ENCODE data around the gene IGFLR1. TPM values are rescaled to one million over a fixed set of nuclear protein-coding genes. Genes with fewer than 3 reads are reported as not detected.

IGFLR1 gene
- total RNA-seq, 1 donor = 0.72 TPM

- H3K9me3 ChIP-seq (ENCODE audit: low read depth, low read length) = no peaks in the 10 kb centered on the region
- peaks cover 21% of the 10 kb centered on the region for H3K79me2 ChIP-seq (ENCODE audit: insufficient read depth, low read length)
- DNase-seq (ENCODE audit: insufficient read length, low spot score, missing footprints) = no peak
- no peak overlapping the region for H3K4me3 ChIP-seq (ENCODE audit: insufficient read depth, low read length)
- H4K20me1 ChIP-seq (ENCODE audit: insufficient read depth, low read length) = peaks cover 8% of the 10 kb centered on the region
- peaks cover 31% of the 10 kb centered on the region for H3K36me3 ChIP-seq (ENCODE audit: insufficient read depth, low read length)
- no peak overlapping the region for H3K4me2 ChIP-seq (ENCODE audit: insufficient read depth, low read length)
- H3K27ac ChIP-seq (ENCODE audit: low read depth, low read length) = no peak overlapping the region
- H3K4me1 ChIP-seq (ENCODE audit: insufficient read depth, low read length) = peaks cover 22% of the 10 kb centered on the region
- no peak for TF ChIP-seq CTCF (IDR thresholded peaks at IDR 0.05; ENCODE audit: extremely low read depth, low read depth, low read length)
- H3K27me3 ChIP-seq (ENCODE audit: insufficient read depth, low read length) = no peaks in the 10 kb centered on the region
- H2AFZ ChIP-seq (ENCODE audit: low read length) = no peak overlapping the region
These were observed 9.8 kb upstream of the IGFLR1 start for GRCh38 chr19:35751839-35752745.

GRCh38 chr19:35750167-35750566 is 7.9 kb upstream of the IGFLR1 start:
- Histone ChIP-seq H3K79me2 (ENCODE audit: insufficient read depth, low read length) (peaks cover 37% of the 10 kb centered on the region), H3K4me2 (ENCODE audit: insufficient read depth, low read length) (peak overlapping the region; percentile 36), H3K27ac (ENCODE audit: low read depth, low read length) (no peak overlapping the region), H2AFZ (ENCODE audit: low read length) (no peak overlapping the region), H3K36me3 (ENCODE audit: insufficient read depth, low read length) (peaks cover 35% of the 10 kb centered on the region), H3K4me1 (ENCODE audit: insufficient read depth, low read length) (peaks cover 24% of the 10 kb centered on the region), H4K20me1 (ENCODE audit: insufficient read depth, low read length) (peaks cover 8% of the 10 kb centered on the region), H3K9me3 (ENCODE audit: low read depth, low read length) (no peaks in the 10 kb centered on the region), H3K27me3 (ENCODE audit: insufficient read depth, low read length) (no peaks in the 10 kb centered on the region), H3K4me3 (ENCODE audit: insufficient read depth, low read length) (no peak overlapping the region)
- no peak for DNase-seq (ENCODE audit: insufficient read length, low spot score, missing footprints)
- TF ChIP-seq CTCF (IDR thresholded peaks at IDR 0.05; ENCODE audit: extremely low read depth, low read depth, low read length) = no peak

DNA sequence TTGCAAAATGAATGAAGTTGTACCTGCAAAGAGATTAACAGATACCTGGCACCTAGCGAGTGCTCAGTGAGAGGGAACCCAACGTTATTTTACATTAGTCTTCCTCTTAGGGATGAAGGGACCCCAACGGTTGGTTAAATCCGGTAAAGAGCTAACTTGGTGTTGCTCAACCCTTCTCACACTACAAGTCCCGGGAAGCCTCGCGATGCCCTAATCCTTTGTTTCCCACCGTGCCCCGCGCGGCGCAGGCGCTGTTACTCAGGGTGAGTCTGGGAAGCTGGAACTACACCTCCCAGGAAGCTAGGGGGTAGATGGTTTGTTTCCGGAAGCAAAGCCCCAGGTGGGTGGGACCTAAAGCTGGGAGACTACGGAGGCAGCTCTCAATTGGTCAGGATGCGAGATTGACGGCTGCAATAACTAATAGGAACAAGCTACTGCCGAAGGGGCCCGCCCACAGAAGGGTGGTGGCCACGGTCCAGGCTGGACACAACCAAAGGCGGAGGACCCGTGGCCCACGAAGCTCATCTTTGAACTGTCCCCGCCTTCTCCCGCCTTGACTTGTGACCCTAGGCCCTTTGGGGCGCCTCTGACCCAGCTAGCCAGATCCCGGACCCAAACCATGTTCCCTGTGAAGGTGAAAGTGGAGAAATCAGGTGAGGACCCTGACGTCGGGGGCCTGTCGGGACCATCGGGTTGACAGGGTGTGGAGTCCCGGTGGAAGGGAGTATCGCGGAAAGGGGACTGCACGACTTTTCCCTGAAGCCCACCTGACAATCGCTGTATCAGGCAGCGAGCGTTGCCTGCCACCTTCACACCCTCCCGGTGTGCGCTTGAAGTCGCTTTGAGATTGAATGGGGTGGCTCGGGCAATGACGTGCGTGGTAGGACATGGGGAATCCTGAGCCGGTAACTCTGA is 6.1 kb upstream of the IGFLR1 start, which contains the start of gene LIN37:
TSS of gene LIN37 (plus strand) at position 471 of the 915 bp plus-strand sequence. CDS start at position 620, 149 bp downstream.
- H4K20me1 ChIP-seq (ENCODE audit: insufficient read depth, low read length) = peaks cover 11% of the 10 kb centered on the region
- peaks cover 43% of the 10 kb centered on the region for H3K79me2 ChIP-seq (ENCODE audit: insufficient read depth, low read length)
- H3K27me3 ChIP-seq (ENCODE audit: insufficient read depth, low read length) = no peaks in the 10 kb centered on the region
- H3K9me3 ChIP-seq (ENCODE audit: low read depth, low read length) = no peaks in the 10 kb centered on the region
- H3K27ac ChIP-seq (ENCODE audit: low read depth, low read length) = peak within 1 kb of the TSS; percentile 82
- peak within 1 kb of the TSS; percentile 88 for H2AFZ ChIP-seq (ENCODE audit: low read length)
- H3K36me3 ChIP-seq (ENCODE audit: insufficient read depth, low read length) = peaks cover 28% of the 10 kb centered on the region
- peak within 1 kb of the TSS; percentile 89 for H3K4me2 ChIP-seq (ENCODE audit: insufficient read depth, low read length)
- peak; percentile 99 for DNase-seq (ENCODE audit: insufficient read length, low spot score, missing footprints)
- no peak for TF ChIP-seq CTCF (IDR thresholded peaks at IDR 0.05; ENCODE audit: extremely low read depth, low read depth, low read length)
- peak within 1 kb of the TSS; percentile 95 for H3K4me3 ChIP-seq (ENCODE audit: insufficient read depth, low read length)
- peaks cover 29% of the 10 kb centered on the region for H3K4me1 ChIP-seq (ENCODE audit: insufficient read depth, low read length)
